Kidney glomerular epithelial cell (primary cell): ENCODE data around the gene KRT79.

Experiments
- DNase-seq: peaks from one replicate; lab custom pipeline; 2025; lab: John Stamatoyannopoulos, UW

Gene KRT79

GRCh38 chr12:52791271-52792184 is 42.6 kb downstream of the KRT79 start:
- no peak for DNase-seq

GRCh38 chr12:52790427-52791270 is 43.5 kb downstream of the KRT79 start:
- DNase-seq = no peak

GRCh38 chr12:52789637-52790426 is 44.3 kb downstream of the KRT79 start:
- DNase-seq = no peak

GRCh38 chr12:52788876-52789636 is 45.1 kb downstream of the KRT79 start:
- no peak for DNase-seq

GRCh38 chr12:52788192-52788875 is 45.8 kb downstream of the KRT79 start:
- no peak for DNase-seq

- no peak for DNase-seq
Observed at GRCh38 chr12:52787324-52788191, 46.6 kb downstream of the KRT79 start.

- no peak for DNase-seq
Observed at GRCh38 chr12:52784909-52785308, 49.2 kb downstream of the KRT79 start.

GRCh38 chr12:52783563-52784316 is 50.4 kb downstream of the KRT79 start:
- no peak for DNase-seq

GRCh38 chr12:52782502-52782901 is 51.6 kb downstream of the KRT79 start:
- no peak for DNase-seq

GRCh38 chr12:52781399-52782082 is 52.6 kb downstream of the KRT79 start:
- DNase-seq = no peak

GRCh38 chr12:52779914-52780313 is 54.2 kb downstream of the KRT79 start:
- no peak for DNase-seq

- no peak for DNase-seq
Observed at GRCh38 chr12:52778833-52779232, 55.3 kb downstream of the KRT79 start.

GRCh38 chr12:52777566-52777965 is 56.5 kb downstream of the KRT79 start:
- DNase-seq = no peak

GRCh38 chr12:52776913-52777395 is 57.2 kb downstream of the KRT79 start, which contains the start of gene KRT76:
KRT76 (minus strand) TSS chr12:52777345; CDS start chr12:52777291, 54 bp downstream.
- no peak for DNase-seq

GRCh38 chr12:52776435-52776834 is 57.7 kb downstream of the KRT79 start:
- no peak for DNase-seq

- peak; percentile 31 for DNase-seq
Observed at GRCh38 chr12:52774629-52775250, 59.4 kb downstream of the KRT79 start.

- no peak for DNase-seq
Observed at GRCh38 chr12:52772772-52773171, 61.3 kb downstream of the KRT79 start.

- no peak for DNase-seq
Observed at GRCh38 chr12:52772188-52772587, 61.9 kb downstream of the KRT79 start.
